ENCODE data around the gene SLC1A3. TPM values are rescaled to one million over a fixed set of nuclear protein-coding genes. Genes with fewer than 3 reads are reported as not detected.

SLC1A3 gene
- total RNA-seq, 1 experiment from 2014 or later: 18.6 TPM

GRCh38 chr5:36720688-36721087, 114.3 kb downstream of the SLC1A3 start:
- no peak overlapping the region for H3K27ac Mint-ChIP-seq
- no peak overlapping the region for H4K91ac ChIP-seq (ENCODE audit: insufficient read length, low read depth, low read length)
- H3K4ac ChIP-seq (ENCODE audit: low read depth, low read length): no peak overlapping the region
- H3K27ac ChIP-seq (ENCODE audit: insufficient read length, low read depth, low read length): no peak overlapping the region
- H3K27me3 Mint-ChIP-seq (ENCODE audit: low read depth): peaks cover 5% of the 10 kb centered on the region; the same call in 1 of the 2 replicates
- peaks cover 6 to 11% of the 10 kb centered on the region in 2 experiments; a peak in 3 of 4 replicates for H3K4me1 Mint-ChIP-seq
- no peak overlapping the region for H3K18ac ChIP-seq (ENCODE audit: insufficient read length, low read depth, low read length)
- no peak overlapping the region for H3K14ac ChIP-seq (ENCODE audit: insufficient read depth, low read length)
- H3K36me3 Mint-ChIP-seq (ENCODE audit: insufficient read depth in 1 of 3, low read depth in 3 of 3): no peaks in the 10 kb centered on the region
- H3K9me3 ChIP-seq (ENCODE audit: control insufficient read depth, low read depth, low read length): no peaks in the 10 kb centered on the region
- TF ChIP-seq CTCF (conservative IDR thresholded peaks at IDR 0.05): no peak
- no peak overlapping the region for H3K9ac ChIP-seq (ENCODE audit: extremely low read depth, insufficient read length, low read length)
- WGBS (ENCODE audit: extremely low coverage, insufficient read length, low lambda C conversion rate): no CpG with 5 or more reads among the region's 4 CpGs
- H2BK12ac ChIP-seq (ENCODE audit: insufficient read length, low read depth, low read length): no peak overlapping the region
- H2AFZ ChIP-seq (ENCODE audit: low read length): no peak overlapping the region
- H2BK20ac ChIP-seq (ENCODE audit: low read depth, low read length, poor library complexity, severe bottlenecking): no peak overlapping the region
- no peak overlapping the region for H3K4me3 Mint-ChIP-seq
- H3K79me1 ChIP-seq (ENCODE audit: insufficient read depth, low read depth, low read length, poor library complexity, severe bottlenecking): no peaks in the 10 kb centered on the region
- no peak overlapping the region for H3K4me2 ChIP-seq (ENCODE audit: insufficient read depth, insufficient read length, low read length)
- no peak for DNase-seq
- no peak overlapping the region for H4K5ac ChIP-seq (ENCODE audit: insufficient read length, low read depth, low read length)
- H3K56ac ChIP-seq (ENCODE audit: insufficient read length, low read depth, low read length): no peak overlapping the region
- no peaks in the 10 kb centered on the region for H3K79me2 ChIP-seq (ENCODE audit: insufficient read depth, low read length)
- no peaks in the 10 kb centered on the region for H3K9me3 Mint-ChIP-seq
- H3K4me1 ChIP-seq (ENCODE audit: insufficient read depth, low read length): no peaks in the 10 kb centered on the region; the same call in 1 of the 2 replicates
- no peak overlapping the region for H2BK5ac ChIP-seq (ENCODE audit: insufficient read length, low read length)
- H3K27me3 ChIP-seq (ENCODE audit: insufficient read depth, low read length): no peaks in the 10 kb centered on the region
- no peak overlapping the region for H2BK120ac ChIP-seq (ENCODE audit: low read depth, low read length, poor library complexity, severe bottlenecking)
- H4K20me1 ChIP-seq (ENCODE audit: control insufficient read depth, insufficient read depth, insufficient read length): no peaks in the 10 kb centered on the region
- no peak overlapping the region for H2BK15ac ChIP-seq (ENCODE audit: low read depth, low read length)
- no peak overlapping the region for H3K23ac ChIP-seq (ENCODE audit: insufficient read length, low read depth, low read length)
- no peak overlapping the region for H2AK5ac ChIP-seq (ENCODE audit: insufficient read length, low read length)
- no peak overlapping the region for H3T11ph ChIP-seq (ENCODE audit: low read length)
- no peaks in the 10 kb centered on the region for H3K23me2 ChIP-seq (ENCODE audit: insufficient read length, low read depth, low read length, poor library complexity, severe bottlenecking)
- no peak overlapping the region for H4K8ac ChIP-seq (replicated peaks; ENCODE audit: insufficient read length, low read depth, low read length)

Data from H9 (cell line).